HG03378 (cell line): Measurements from ENCODE around the gene MTFR2.

Source experiments
- ATAC-seq: cut with Tn5 transposase; IDR thresholded peaks from one replicate; pipeline ENCODE4 v1.9.1; 2021; ENCODE audit warnings: mild to moderate bottlenecking, moderate library complexity; ENCODE audit not compliant: unreplicated experiment

Gene MTFR2

GRCh38 chr6:136189104-136189503 is 61.0 kb downstream of the MTFR2 start:
- no peak for ATAC-seq

GRCh38 chr6:136188486-136188885 is 61.6 kb downstream of the MTFR2 start:
- no peak for ATAC-seq

DNA sequence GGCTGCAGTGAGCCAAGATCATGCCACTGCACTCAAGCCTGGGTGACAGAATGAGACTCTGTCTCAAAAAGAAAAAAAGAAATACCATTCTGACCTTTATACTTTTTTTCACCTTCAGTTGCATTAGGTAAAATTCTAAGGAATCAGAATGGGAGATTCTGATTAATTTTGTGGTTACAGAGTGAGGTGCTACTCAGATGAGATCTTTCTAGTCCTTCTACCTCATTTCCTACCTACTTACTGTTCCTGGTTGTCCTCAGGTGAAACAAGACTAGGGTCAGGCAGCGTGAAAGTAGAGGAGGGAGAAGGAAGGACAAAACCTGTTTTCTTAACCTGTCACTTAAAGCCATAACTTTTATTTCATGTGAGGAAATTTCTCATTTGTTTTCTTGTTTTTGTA is 63.7 kb downstream of the MTFR2 start:
- no peak for ATAC-seq

DNA sequence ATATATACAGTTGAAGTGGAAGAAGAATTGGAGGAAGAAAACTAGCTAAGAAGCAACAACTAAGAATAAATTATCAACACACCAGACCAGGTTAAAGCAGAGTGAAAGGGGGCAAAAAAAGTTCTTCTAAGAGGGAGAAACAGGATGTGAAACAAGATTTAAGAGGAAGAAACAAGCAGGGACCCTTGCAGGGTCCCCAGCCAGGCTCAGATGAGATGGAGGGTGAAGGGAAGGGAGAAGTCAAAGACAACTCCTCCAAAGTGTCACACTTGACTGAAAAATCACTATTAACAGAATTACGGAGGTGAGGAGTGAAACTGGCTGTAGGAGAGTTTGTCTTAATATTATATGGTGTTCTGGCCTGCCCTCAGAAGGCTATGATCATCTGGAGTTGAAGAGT is 65.4 kb downstream of the MTFR2 start:
- ATAC-seq, result no peak

GRCh38 chr6:136181861-136182260 is 68.2 kb downstream of the MTFR2 start:
- no peak for ATAC-seq

DNA sequence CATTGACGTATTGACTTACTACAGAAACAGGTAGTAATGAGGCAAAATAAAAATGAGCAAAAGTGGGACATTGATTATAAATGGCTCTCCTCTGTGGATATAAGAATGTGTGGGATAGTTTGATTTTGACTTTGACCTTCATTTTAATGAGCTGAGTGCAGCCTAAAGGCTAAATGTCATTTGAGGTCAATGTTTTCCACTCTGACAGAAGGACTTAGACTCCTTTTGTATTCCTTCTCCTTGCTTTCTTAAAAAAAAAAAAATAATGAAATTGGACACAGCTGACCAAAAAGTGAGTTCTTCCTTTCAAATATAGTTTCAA is 68.6 kb downstream of the MTFR2 start:
- no peak for ATAC-seq
